ENCODE measurements around the gene POLR2L.

Gene POLR2L

GRCh38 chr11:833849-834311 lies 8.4 kb downstream of the POLR2L start:
- Histone ChIP-seq H3K27me3 (ENCODE audit: control insufficient read depth, insufficient read depth, low read length) (peaks cover 54% of the 10 kb centered on the region), H3K4me1 (ENCODE audit: control insufficient read depth, low read depth, low read length) (peaks cover 29% of the 10 kb centered on the region), H3K36me3 (ENCODE audit: control insufficient read depth, low read depth, low read length) (peaks cover 4% of the 10 kb centered on the region), H3K4me3 (ENCODE audit: low read length) (peak overlapping the region; percentile 62), H3K9me3 (ENCODE audit: control insufficient read depth, low read depth, low read length) (no peaks in the 10 kb centered on the region), H3K9ac (ENCODE audit: low read length) (peak overlapping the region; percentile 9), H3K27ac (ENCODE audit: low read length) (no peak overlapping the region)

GRCh38 chr11:833114-833791 lies 9.1 kb downstream of the POLR2L start:
- Histone ChIP-seq H3K27me3 (ENCODE audit: control insufficient read depth, insufficient read depth, low read length) (peaks cover 60% of the 10 kb centered on the region), H3K36me3 (ENCODE audit: control insufficient read depth, low read depth, low read length) (no peaks in the 10 kb centered on the region), H3K9me3 (ENCODE audit: control insufficient read depth, low read depth, low read length) (no peaks in the 10 kb centered on the region), H3K27ac (ENCODE audit: low read length) (no peak overlapping the region), H3K4me3 (ENCODE audit: low read length) (peak overlapping the region; percentile 62), H3K4me1 (ENCODE audit: control insufficient read depth, low read depth, low read length) (peaks cover 34% of the 10 kb centered on the region), H3K9ac (ENCODE audit: low read length) (peak overlapping the region; percentile 9)

- no peaks in the 10 kb centered on the region for H3K9me3 ChIP-seq (ENCODE audit: control insufficient read depth, low read depth, low read length)
- H3K4me3 ChIP-seq (ENCODE audit: low read length): peak within 1 kb of the TSS; percentile 62
- H3K36me3 ChIP-seq (ENCODE audit: control insufficient read depth, low read depth, low read length): no peaks in the 10 kb centered on the region
- H3K9ac ChIP-seq (ENCODE audit: low read length): peak within 1 kb of the TSS; percentile 9
- no peak within 1 kb of the TSS for H3K27ac ChIP-seq (ENCODE audit: low read length)
- peaks cover 66% of the 10 kb centered on the region for H3K27me3 ChIP-seq (ENCODE audit: control insufficient read depth, insufficient read depth, low read length)
- peaks cover 40% of the 10 kb centered on the region for H3K4me1 ChIP-seq (ENCODE audit: control insufficient read depth, low read depth, low read length)
Observed at GRCh38 chr11:832529-833113, 9.7 kb downstream of the POLR2L start, which contains the start of gene CD151. Gene CD151, plus strand, starts transcription at chr11:832952. Its CDS starts 3,118 bp downstream, at chr11:836070.

- Histone ChIP-seq H3K9ac (ENCODE audit: low read length) (no peak overlapping the region), H3K9me3 (ENCODE audit: control insufficient read depth, low read depth, low read length) (no peaks in the 10 kb centered on the region), H3K4me3 (ENCODE audit: low read length) (peak overlapping the region; percentile 39), H3K36me3 (ENCODE audit: control insufficient read depth, low read depth, low read length) (no peaks in the 10 kb centered on the region), H3K4me1 (ENCODE audit: control insufficient read depth, low read depth, low read length) (peaks cover 41% of the 10 kb centered on the region), H3K27ac (ENCODE audit: low read length) (no peak overlapping the region), H3K27me3 (ENCODE audit: control insufficient read depth, insufficient read depth, low read length) (peaks cover 72% of the 10 kb centered on the region)
Observed at GRCh38 chr11:831961-832528, 10.3 kb downstream of the POLR2L start.

- no peaks in the 10 kb centered on the region for H3K36me3 ChIP-seq (ENCODE audit: control insufficient read depth, low read depth, low read length)
- H3K27me3 ChIP-seq (ENCODE audit: control insufficient read depth, insufficient read depth, low read length): peaks cover 80% of the 10 kb centered on the region
- H3K9me3 ChIP-seq (ENCODE audit: control insufficient read depth, low read depth, low read length): no peaks in the 10 kb centered on the region
- peak overlapping the region; percentile 50 for H3K4me3 ChIP-seq (ENCODE audit: low read length)
- H3K9ac ChIP-seq (ENCODE audit: low read length): no peak overlapping the region
- peaks cover 41% of the 10 kb centered on the region for H3K4me1 ChIP-seq (ENCODE audit: control insufficient read depth, low read depth, low read length)
- no peak overlapping the region for H3K27ac ChIP-seq (ENCODE audit: low read length)
Observed at GRCh38 chr11:831118-831864, 11.0 kb downstream of the POLR2L start.

GRCh38 chr11:830295-831117 lies 11.8 kb downstream of the POLR2L start:
- H3K4me1 ChIP-seq (ENCODE audit: control insufficient read depth, low read depth, low read length): peaks cover 41% of the 10 kb centered on the region
- H3K9ac ChIP-seq (ENCODE audit: low read length): no peak overlapping the region
- no peak overlapping the region for H3K27ac ChIP-seq (ENCODE audit: low read length)
- H3K36me3 ChIP-seq (ENCODE audit: control insufficient read depth, low read depth, low read length): no peaks in the 10 kb centered on the region
- no peaks in the 10 kb centered on the region for H3K9me3 ChIP-seq (ENCODE audit: control insufficient read depth, low read depth, low read length)
- peaks cover 88% of the 10 kb centered on the region for H3K27me3 ChIP-seq (ENCODE audit: control insufficient read depth, insufficient read depth, low read length)
- peak overlapping the region; percentile 52 for H3K4me3 ChIP-seq (ENCODE audit: low read length)

- Histone ChIP-seq H3K9ac (ENCODE audit: low read length) (no peak overlapping the region), H3K36me3 (ENCODE audit: control insufficient read depth, low read depth, low read length) (no peaks in the 10 kb centered on the region), H3K27ac (ENCODE audit: low read length) (no peak overlapping the region), H3K27me3 (ENCODE audit: control insufficient read depth, insufficient read depth, low read length) (peaks cover 92% of the 10 kb centered on the region), H3K4me3 (ENCODE audit: low read length) (peak overlapping the region; percentile 52), H3K9me3 (ENCODE audit: control insufficient read depth, low read depth, low read length) (no peaks in the 10 kb centered on the region), H3K4me1 (ENCODE audit: control insufficient read depth, low read depth, low read length) (peaks cover 41% of the 10 kb centered on the region)
Observed at GRCh38 chr11:829847-830294, 12.5 kb downstream of the POLR2L start.

GRCh38 chr11:829176-829846 lies 13.0 kb downstream of the POLR2L start:
- H3K4me3 ChIP-seq (ENCODE audit: low read length): peak overlapping the region; percentile 52
- H3K36me3 ChIP-seq (ENCODE audit: control insufficient read depth, low read depth, low read length): no peaks in the 10 kb centered on the region
- peaks cover 41% of the 10 kb centered on the region for H3K4me1 ChIP-seq (ENCODE audit: control insufficient read depth, low read depth, low read length)
- H3K27ac ChIP-seq (ENCODE audit: low read length): no peak overlapping the region
- peaks cover 86% of the 10 kb centered on the region for H3K27me3 ChIP-seq (ENCODE audit: control insufficient read depth, insufficient read depth, low read length)
- no peaks in the 10 kb centered on the region for H3K9me3 ChIP-seq (ENCODE audit: control insufficient read depth, low read depth, low read length)
- H3K9ac ChIP-seq (ENCODE audit: low read length): no peak overlapping the region

GRCh38 chr11:828506-829175 lies 13.7 kb downstream of the POLR2L start:
- Histone ChIP-seq H3K9me3 (ENCODE audit: control insufficient read depth, low read depth, low read length) (no peaks in the 10 kb centered on the region), H3K4me3 (ENCODE audit: low read length) (peak overlapping the region; percentile 52), H3K27ac (ENCODE audit: low read length) (no peak overlapping the region), H3K27me3 (ENCODE audit: control insufficient read depth, insufficient read depth, low read length) (peaks cover 79% of the 10 kb centered on the region), H3K9ac (ENCODE audit: low read length) (no peak overlapping the region), H3K36me3 (ENCODE audit: control insufficient read depth, low read depth, low read length) (no peaks in the 10 kb centered on the region), H3K4me1 (ENCODE audit: control insufficient read depth, low read depth, low read length) (peaks cover 38% of the 10 kb centered on the region)

- peaks cover 37% of the 10 kb centered on the region for H3K4me1 ChIP-seq (ENCODE audit: control insufficient read depth, low read depth, low read length)
- H3K36me3 ChIP-seq (ENCODE audit: control insufficient read depth, low read depth, low read length): no peaks in the 10 kb centered on the region
- H3K9me3 ChIP-seq (ENCODE audit: control insufficient read depth, low read depth, low read length): no peaks in the 10 kb centered on the region
- H3K9ac ChIP-seq (ENCODE audit: low read length): peak within 1 kb of the TSS; percentile 12
- H3K4me3 ChIP-seq (ENCODE audit: low read length): peak within 1 kb of the TSS; percentile 52
- H3K27ac ChIP-seq (ENCODE audit: low read length): no peak within 1 kb of the TSS
- peaks cover 74% of the 10 kb centered on the region for H3K27me3 ChIP-seq (ENCODE audit: control insufficient read depth, insufficient read depth, low read length)
Observed at GRCh38 chr11:827897-828192, 14.5 kb downstream of the POLR2L start, which contains the start of gene CRACR2B. Gene CRACR2B, plus strand, starts transcription at chr11:827919. Its CDS starts 689 bp downstream, at chr11:828608.
